GM12865 (cell line): Measurements from ENCODE around the gene CRABP2.

Experiments used
- DNase-seq: peaks from one replicate; pipeline ENCODE4 v3.0.0; 2010; ENCODE audit warnings: low read depth
- H3K4me3 ChIP-seq: 2 replicates; pipeline ENCODE4 v1.5.1; 2011; ENCODE audit warnings: mild to moderate bottlenecking, low read depth, low read length, control low read depth
- CTCF ChIP-seq: IDR thresholded peaks from 2 replicates; pipeline ENCODE4 v1.5.1; 2011; ENCODE audit warnings: low read length, control low read depth, low read depth, inconsistent platforms; ENCODE audit not compliant: insufficient read depth; ENCODE audit errors: missing control alignments

The CRABP2 gene

GRCh38 chr1:156721131-156721530 is 15.7 kb upstream of the CRABP2 start:
- H3K4me3 ChIP-seq = no peak overlapping the region
- TF ChIP-seq CTCF = no peak
- no peak for DNase-seq

- no peak for DNase-seq
- H3K4me3 ChIP-seq = no peak overlapping the region
These were observed 12.0 kb upstream of the CRABP2 start for GRCh38 chr1:156717351-156717750.

GRCh38 chr1:156714830-156715229 is 9.4 kb upstream of the CRABP2 start:
- no peak for DNase-seq
- H3K4me3 ChIP-seq = no peak overlapping the region
- no peak for TF ChIP-seq CTCF

More at GRCh38 chr1:156717351-156717750, 12.0 kb upstream of the CRABP2 start:
- no peak for TF ChIP-seq CTCF

GRCh38 chr1:156712626-156713025 is 7.2 kb upstream of the CRABP2 start:
- no peak for DNase-seq
- no peak overlapping the region for H3K4me3 ChIP-seq
- no peak for TF ChIP-seq CTCF

- no peak for DNase-seq
- TF ChIP-seq CTCF = no peak
- H3K4me3 ChIP-seq = no peak overlapping the region
These were observed 5.8 kb upstream of the CRABP2 start for GRCh38 chr1:156711011-156711817.

- DNase-seq = no peak
- no peak overlapping the region for H3K4me3 ChIP-seq
- no peak for TF ChIP-seq CTCF
These were observed 4.5 kb upstream of the CRABP2 start for GRCh38 chr1:156709757-156710489.

- DNase-seq = no peak
These were observed 3.6 kb upstream of the CRABP2 start for GRCh38 chr1:156709031-156709430.

More at GRCh38 chr1:156709031-156709430, 3.6 kb upstream of the CRABP2 start:
- TF ChIP-seq CTCF = no peak
- H3K4me3 ChIP-seq = no peak overlapping the region
